ENCODE data around the gene ASTN2. TPM values are rescaled to one million over a fixed set of nuclear protein-coding genes. Genes with fewer than 3 reads are reported as not detected.

Gene ASTN2
- total and polyA plus RNA-seq, 2 experiments from 2014 or later, result 7.0 to 24.6 TPM

GRCh38 chr9:116671605-116672004 lies 743.3 kb downstream of the ASTN2 start (continued):
- TF ChIP-seq, protein P1, sequence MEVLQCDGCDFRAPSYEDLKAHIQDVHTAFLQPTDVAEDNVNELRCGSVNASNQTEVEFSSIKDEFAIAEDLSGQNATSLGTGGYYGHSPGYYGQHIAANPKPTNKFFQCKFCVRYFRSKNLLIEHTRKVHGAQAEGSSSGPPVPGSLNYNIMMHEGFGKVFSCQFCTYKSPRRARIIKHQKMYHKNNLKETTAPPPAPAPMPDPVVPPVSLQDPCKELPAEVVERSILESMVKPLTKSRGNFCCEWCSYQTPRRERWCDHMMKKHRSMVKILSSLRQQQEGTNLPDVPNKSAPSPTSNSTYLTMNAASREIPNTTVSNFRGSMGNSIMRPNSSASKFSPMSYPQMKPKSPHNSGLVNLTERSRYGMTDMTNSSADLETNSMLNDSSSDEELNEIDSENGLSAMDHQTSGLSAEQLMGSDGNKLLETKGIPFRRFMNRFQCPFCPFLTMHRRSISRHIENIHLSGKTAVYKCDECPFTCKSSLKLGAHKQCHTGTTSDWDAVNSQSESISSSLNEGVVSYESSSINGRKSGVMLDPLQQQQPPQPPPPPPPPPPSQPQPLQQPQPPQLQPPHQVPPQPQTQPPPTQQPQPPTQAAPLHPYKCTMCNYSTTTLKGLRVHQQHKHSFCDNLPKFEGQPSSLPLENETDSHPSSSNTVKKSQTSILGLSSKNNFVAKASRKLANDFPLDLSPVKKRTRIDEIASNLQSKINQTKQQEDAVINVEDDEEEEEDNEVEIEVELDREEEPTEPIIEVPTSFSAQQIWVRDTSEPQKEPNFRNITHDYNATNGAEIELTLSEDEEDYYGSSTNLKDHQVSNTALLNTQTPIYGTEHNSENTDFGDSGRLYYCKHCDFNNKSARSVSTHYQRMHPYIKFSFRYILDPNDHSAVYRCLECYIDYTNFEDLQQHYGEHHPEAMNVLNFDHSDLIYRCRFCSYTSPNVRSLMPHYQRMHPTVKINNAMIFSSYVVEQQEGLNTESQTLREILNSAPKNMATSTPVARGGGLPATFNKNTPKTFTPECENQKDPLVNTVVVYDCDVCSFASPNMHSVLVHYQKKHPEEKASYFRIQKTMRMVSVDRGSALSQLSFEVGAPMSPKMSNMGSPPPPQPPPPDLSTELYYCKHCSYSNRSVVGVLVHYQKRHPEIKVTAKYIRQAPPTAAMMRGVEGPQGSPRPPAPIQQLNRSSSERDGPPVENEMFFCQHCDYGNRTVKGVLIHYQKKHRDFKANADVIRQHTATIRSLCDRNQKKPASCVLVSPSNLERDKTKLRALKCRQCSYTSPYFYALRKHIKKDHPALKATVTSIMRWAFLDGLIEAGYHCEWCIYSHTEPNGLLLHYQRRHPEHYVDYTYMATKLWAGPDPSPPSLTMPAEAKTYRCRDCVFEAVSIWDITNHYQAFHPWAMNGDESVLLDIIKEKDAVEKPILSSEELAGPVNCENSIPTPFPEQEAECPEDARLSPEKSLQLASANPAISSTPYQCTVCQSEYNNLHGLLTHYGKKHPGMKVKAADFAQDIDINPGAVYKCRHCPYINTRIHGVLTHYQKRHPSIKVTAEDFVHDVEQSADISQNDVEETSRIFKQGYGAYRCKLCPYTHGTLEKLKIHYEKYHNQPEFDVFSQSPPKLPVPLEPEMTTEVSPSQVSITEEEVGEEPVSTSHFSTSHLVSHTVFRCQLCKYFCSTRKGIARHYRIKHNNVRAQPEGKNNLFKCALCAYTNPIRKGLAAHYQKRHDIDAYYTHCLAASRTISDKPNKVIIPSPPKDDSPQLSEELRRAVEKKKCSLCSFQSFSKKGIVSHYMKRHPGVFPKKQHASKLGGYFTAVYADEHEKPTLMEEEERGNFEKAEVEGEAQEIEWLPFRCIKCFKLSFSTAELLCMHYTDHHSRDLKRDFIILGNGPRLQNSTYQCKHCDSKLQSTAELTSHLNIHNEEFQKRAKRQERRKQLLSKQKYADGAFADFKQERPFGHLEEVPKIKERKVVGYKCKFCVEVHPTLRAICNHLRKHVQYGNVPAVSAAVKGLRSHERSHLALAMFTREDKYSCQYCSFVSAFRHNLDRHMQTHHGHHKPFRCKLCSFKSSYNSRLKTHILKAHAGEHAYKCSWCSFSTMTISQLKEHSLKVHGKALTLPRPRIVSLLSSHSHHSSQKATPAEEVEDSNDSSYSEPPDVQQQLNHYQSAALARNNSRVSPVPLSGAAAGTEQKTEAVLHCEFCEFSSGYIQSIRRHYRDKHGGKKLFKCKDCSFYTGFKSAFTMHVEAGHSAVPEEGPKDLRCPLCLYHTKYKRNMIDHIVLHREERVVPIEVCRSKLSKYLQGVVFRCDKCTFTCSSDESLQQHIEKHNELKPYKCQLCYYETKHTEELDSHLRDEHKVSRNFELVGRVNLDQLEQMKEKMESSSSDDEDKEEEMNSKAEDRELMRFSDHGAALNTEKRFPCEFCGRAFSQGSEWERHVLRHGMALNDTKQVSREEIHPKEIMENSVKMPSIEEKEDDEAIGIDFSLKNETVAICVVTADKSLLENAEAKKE (CRISPR knock-in tag; IDR thresholded peaks at IDR 0.05), result no peak
- TF ChIP-seq CREB1 (CRISPR knock-in tag; IDR thresholded peaks at IDR 0.05; ENCODE audit: low read depth) (no peak), STAT1 (IDR thresholded peaks at IDR 0.05; ENCODE audit: unreplicated experiment) (no peak), EZH2phosphoT487 (IDR thresholded peaks at IDR 0.05; ENCODE audit: unreplicated experiment) (no peak), NANOG (IDR thresholded peaks at IDR 0.05; ENCODE audit: borderline replicate concordance) (no peak), EZH2 (IDR thresholded peaks at IDR 0.05; ENCODE audit: low read depth, unreplicated experiment) (no peak), ZNF331 (CRISPR knock-in tag; IDR thresholded peaks at IDR 0.05; ENCODE audit: low read depth) (no peak), JUNB (IDR thresholded peaks at IDR 0.05; ENCODE audit: unreplicated experiment) (no peak)
- TF ChIP-seq, protein P2, sequence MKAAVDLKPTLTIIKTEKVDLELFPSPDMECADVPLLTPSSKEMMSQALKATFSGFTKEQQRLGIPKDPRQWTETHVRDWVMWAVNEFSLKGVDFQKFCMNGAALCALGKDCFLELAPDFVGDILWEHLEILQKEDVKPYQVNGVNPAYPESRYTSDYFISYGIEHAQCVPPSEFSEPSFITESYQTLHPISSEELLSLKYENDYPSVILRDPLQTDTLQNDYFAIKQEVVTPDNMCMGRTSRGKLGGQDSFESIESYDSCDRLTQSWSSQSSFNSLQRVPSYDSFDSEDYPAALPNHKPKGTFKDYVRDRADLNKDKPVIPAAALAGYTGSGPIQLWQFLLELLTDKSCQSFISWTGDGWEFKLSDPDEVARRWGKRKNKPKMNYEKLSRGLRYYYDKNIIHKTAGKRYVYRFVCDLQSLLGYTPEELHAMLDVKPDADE (IDR thresholded peaks at IDR 0.05), result no peak

Measured in GM23338 (cell line).